Stimulated activated CD4-positive, alpha-beta T cell treated with anti-CD3 and anti-CD28 coated beads, Interleukin-12 subunit alpha, Interleukin-12 subunit beta, amount 100 ng/mL, for 24 hours (primary cell): ENCODE data around the gene TDRD12.

Source experiments
- DNase-seq, 2 experiments: peaks; one replicate each; pipeline ENCODE4 v3.0.0-alpha.2; 2020; ENCODE audit warnings: low read depth in 2 of 2

TDRD12 gene

GRCh38 chr19:32719611-32720059 is at the start of gene TDRD12:
Gene TDRD12 (plus strand): TSS chr19:32719767. CDS start chr19:32720073, 306 bp downstream.
- DNase-seq, result no peak

GRCh38 chr19:32671883-32672593 is 47.5 kb upstream of the TDRD12 start:
- DNase-seq, result no peak

GRCh38 chr19:32672841-32673240 is 46.7 kb upstream of the TDRD12 start:
- no peak for DNase-seq

GRCh38 chr19:32673573-32673972 is 46.0 kb upstream of the TDRD12 start:
- no peak for DNase-seq

GRCh38 chr19:32674153-32674930 is 45.2 kb upstream of the TDRD12 start:
- no peak for DNase-seq

- peak; percentile 95 to 96 for DNase-seq
These were observed 44.4 kb upstream of the TDRD12 start, which contains the start of gene ANKRD27 for GRCh38 chr19:32674931-32675719. Gene ANKRD27 (minus strand): TSS chr19:32675180. CDS start chr19:32659015, 16,165 bp downstream.

GRCh38 chr19:32675720-32676185 is 43.8 kb upstream of the TDRD12 start, which contains the start of gene RGS9BP:
Gene RGS9BP (plus strand): TSS chr19:32675848. CDS start chr19:32676264, 416 bp downstream.
- peak in 1 of 2 experiments; percentile 55 for DNase-seq

GRCh38 chr19:32676186-32676894 is 43.2 kb upstream of the TDRD12 start:
- no peak for DNase-seq

GRCh38 chr19:32676895-32677359 is 42.6 kb upstream of the TDRD12 start:
- DNase-seq, result no peak

GRCh38 chr19:32677657-32678056 is 41.9 kb upstream of the TDRD12 start:
- DNase-seq, result no peak

- no peak for DNase-seq
These were observed 38.6 kb upstream of the TDRD12 start for GRCh38 chr19:32680986-32681385.

- DNase-seq, result no peak
These were observed 37.2 kb upstream of the TDRD12 start for GRCh38 chr19:32682317-32682716.

- no peak for DNase-seq
These were observed 32.6 kb upstream of the TDRD12 start for GRCh38 chr19:32686847-32687475.

GRCh38 chr19:32687681-32688080 is 31.9 kb upstream of the TDRD12 start:
- no peak for DNase-seq

GRCh38 chr19:32688311-32688710 is 31.3 kb upstream of the TDRD12 start:
- DNase-seq, result no peak

- DNase-seq, result peak; percentile 64 to 78
These were observed 28.1 kb upstream of the TDRD12 start, which contains the start of gene NUDT19 for GRCh38 chr19:32691291-32691951. Gene NUDT19 (plus strand): TSS chr19:32691821. CDS start chr19:32691961, 140 bp downstream.

GRCh38 chr19:32691952-32692726 is 27.4 kb upstream of the TDRD12 start:
- no peak for DNase-seq

- no peak for DNase-seq
These were observed 26.9 kb upstream of the TDRD12 start for GRCh38 chr19:32692727-32693061.
